HG02884 (cell line): ENCODE measurements around the gene DTNA.
"Not testable (repeated sequence)": the region's sequence is repeated elsewhere in the genome, so short reads cannot be mapped to it uniquely, and the experiment has no call there.

ENCODE experiments used
- ATAC-seq: cut with Tn5 transposase; IDR thresholded peaks from one replicate; pipeline ENCODE4 v1.9.1; 2021; ENCODE audit warnings: mild to moderate bottlenecking, moderate library complexity; ENCODE audit not compliant: unreplicated experiment

Gene DTNA

DNA sequence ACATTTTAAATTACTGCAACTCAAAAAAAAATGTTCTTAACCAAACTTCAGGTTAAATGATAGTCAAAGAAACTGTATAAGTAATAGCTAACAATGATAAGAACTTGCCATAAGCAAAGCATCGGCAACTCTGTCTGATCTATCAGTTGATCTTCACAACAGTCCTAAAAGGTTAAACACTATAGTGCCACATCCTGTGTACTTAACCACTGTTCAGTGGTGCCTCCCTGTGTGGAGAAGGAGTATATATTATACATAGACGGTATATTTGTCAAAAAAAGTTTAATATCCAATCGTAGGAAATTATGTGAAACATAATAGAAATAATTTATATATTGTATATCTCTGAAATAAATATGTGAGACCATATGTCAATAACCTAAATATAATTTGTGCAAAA lies 13.0 kb downstream of the DTNA start:
- ATAC-seq, result no peak

DNA sequence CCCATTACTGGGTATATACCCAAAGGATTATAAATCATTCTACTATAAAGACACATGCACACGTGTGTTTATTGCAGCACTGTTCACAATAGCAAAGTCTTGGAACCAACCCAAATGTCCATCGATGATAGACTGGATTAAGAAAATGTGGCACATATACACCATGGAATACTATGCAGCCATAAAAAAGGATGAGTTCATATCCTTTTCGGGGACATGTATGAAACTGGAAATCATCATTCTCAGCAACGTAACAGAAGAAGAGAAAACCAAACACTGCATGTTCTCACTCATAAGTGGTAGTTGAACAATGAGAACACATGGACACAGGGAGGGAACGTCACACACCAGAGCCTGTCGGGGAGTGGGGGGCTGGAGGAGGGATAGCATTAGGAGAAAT lies 15.6 kb downstream of the DTNA start:
- ATAC-seq, result not testable (repeated sequence)

DNA sequence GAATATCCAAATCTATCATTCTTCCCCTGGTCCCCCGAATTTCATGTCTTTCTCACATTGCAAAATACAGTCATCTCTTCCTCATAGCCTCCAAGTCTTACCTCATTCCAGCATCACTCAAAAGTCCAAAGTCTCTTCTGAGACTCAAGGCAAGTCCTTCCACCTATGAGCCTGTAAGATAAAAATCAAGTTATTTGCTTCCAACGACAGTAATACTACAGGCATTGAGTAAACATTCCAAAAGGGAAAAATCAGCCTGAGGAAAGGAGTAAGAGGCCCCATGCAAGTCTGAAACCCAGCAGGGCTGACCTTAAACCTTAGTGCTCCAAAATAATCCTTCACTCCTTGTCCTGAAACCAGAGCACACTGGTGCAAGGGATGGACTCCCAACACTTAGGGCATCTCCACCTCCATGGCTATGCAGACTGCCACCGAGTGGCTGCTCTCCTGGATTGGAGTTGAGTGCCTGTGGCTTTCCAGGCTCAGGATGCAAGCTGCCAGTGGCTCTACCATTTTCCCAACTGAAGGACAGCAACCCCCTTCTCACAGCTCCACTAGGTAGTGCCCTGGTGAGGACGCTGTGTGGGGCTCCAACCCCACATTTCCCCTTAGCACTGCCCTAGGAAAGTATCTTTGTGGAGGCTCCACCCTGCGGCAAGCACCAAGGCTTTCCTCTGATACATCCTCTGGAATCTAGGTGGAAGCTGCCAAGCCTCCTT lies 16.3 kb downstream of the DTNA start:
- ATAC-seq, result no peak

DNA sequence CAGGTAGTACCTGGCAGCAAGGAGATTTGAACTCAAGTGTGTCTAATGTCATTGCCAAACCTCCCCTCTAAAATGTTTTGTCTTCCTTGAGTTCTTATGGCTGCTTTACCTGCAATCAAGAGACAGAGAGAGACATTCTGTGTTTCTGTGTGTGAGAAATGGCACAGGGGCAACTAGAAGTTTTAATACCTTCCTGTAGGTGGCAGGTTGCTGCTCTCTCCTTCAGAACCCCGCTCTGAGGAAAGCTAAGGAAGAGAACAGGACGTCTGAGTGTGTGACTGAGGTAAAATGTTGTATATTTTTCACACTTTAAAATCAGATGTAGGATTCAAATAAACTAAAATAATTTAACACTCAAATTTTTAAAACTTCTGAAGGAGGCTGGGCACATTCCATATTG lies 19.2 kb downstream of the DTNA start:
- ATAC-seq, result peak; percentile 81

DNA sequence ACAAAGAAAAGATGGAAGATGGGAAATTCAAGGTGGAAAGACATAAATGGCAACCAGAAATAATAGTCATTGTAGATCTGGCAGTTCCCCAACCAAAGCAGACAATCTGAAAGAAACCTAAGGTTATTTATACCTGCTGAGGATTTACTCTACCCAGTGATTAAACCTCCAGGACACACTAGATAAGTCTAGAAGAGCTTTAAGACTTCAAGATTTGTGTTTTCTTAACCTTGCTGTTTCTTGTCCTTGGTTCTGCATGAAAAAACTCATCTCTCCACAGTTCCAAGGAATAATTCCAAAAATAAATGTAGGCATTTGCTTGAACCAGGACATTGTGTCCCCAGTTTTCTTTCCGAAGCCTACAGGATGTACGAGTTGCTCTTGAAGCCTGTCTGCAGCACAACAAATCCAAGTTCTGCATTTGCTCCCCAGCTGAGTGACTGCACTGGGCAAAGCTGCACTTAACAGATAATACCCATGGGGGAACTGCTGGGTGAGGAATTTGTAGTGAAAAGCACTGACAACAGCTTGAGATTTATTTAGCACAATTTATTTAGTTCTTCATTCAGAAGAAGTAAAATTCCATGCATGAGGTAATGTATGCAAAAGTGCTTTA lies 19.8 kb downstream of the DTNA start:
- no peak for ATAC-seq

DNA sequence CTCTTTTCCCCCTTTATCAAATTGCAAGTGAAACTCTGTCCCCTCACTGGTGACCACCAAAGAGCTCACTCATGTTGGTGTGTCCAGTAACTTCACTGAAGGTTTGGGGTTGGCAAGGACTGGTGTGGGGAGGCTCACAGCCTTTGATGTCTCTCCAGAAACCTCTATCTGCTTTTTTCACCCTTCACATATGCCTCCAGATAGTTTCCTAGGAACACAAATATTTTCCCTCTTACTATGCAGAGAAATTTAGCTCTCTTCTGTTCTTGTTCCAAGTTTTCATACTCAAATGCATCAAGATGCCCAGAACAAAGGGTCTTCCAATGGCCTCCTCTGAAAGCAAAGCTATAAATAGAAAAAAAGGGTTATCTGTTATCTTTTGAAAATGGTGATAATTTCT lies 20.7 kb downstream of the DTNA start:
- ATAC-seq, result no peak

DNA sequence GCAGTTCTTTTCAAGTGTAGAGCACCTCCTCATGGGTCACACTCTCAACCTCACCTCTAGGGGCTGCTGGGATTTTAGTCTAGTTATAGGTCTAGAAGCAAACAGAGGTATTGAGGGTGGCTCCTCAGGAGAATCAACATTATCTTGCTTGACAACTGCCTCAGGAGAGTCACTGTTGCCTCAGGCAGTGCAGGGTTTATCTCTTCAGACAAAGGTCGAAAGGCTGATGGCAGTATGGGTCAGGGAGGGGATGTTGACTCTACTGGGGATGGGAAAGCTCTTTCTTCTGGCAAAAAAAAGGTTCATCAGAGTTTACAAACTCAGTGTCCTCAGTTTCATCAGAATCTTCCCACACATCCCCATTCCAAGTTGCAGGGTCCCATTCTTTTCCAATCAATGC lies 24.0 kb downstream of the DTNA start:
- no peak for ATAC-seq

DNA sequence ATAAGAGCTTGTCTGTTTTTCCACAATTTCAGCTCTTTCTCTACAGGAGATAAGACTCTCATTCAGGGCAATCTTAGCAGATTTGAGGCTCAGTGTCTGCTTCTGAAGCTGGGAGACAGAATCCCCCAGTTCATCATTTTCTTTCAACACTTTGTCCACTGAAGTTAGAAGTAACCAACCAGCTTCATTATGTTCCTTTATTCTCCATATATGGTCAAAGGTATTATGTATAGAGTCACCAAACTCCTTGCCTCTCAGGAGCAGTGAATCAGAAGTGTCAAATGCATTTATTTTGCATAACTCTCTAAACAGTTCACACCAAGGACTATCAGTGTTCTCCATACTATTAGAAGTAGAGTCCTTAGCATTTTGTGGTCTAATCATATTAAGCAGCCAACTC lies 24.4 kb downstream of the DTNA start:
- not testable (repeated sequence) for ATAC-seq

DNA sequence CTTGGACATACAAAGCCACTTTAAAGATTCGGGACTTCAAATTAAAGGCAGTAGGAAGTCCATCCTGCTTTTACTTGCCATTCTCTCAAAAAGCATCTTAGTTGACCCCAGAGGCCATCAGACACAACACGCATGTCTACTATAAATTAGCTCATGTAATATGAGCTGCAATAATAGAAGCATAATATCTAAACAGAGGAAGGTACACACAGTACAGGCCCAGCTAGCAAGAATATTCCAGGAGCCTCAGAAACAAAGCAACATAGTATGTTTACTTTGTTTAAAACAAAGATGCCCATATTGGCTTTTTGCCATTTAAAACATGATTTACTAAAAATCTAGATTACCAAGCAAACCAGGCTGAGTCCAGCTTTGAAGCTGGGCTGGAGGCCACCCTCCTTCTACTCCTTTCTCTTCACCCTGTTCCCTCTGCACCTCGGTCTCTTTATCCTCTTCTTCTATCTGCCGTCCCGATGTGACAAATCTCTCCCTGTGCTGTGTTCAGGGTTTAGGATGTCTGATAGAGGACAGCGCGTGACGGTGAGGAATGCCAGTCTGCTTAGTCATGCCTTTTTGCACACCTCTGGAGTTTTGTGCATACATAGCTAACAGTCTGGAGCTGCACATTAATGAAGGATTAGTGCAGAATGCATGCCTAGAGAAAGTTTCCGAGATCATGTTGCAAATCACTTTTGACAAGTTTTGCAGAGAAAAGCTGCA lies 28.2 kb downstream of the DTNA start:
- no peak for ATAC-seq

DNA sequence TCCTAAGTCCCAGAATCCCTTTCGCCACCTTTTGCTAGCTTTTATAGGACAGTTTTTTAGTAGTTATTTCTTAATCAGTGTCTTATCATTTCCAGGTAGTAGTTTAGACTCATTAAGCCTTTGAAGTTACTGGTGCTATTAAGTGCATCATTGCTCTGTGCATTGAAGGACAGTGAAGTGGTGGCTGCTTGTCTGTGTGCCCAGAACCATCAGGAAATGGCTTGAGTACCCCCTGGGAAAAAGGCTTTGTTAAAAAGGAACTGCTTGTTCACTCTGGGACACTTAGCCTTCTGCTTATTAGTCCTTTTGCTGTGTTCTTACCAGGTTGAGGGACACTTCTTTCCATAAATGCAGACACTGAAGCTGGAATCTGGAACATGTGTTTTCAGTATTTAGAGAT lies 30.0 kb downstream of the DTNA start:
- no peak for ATAC-seq

DNA sequence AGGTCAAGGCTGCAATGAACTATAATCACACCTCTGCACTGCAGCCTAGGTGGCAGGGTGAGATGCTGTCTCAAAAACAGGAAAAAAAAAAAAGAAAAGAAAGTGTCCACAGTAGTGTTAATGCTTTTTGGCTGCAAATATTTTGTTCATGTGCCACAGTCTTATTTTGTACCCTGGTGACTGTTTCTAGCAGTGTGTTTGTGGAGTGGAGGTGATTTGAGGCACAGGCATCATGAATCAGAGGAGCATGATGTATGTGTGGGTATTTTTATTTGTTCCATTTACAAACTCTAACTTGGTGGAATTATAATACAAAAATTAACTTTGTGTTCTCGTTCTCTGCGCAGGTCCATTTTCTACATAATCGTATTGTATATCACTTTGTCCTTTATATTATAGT lies 30.6 kb downstream of the DTNA start:
- ATAC-seq, result no peak

DNA sequence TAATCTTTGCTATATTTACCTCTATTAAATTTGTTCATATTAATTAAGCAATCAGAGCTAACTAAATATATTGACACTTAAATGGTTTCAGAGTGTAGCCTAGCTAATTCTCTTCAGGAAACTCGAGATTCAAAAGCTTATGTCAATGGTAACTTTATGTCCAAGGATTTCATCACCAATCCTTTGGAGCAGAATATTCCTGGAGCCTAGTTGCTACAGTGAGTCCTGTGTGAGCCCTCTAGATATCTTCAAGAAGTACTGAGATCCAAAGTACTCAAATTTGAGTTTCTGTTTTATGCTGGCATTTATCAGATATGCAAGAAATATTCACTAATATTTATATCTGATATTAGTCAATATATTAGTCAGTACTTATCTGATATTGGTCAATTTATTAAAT lies 31.3 kb downstream of the DTNA start:
- ATAC-seq, result no peak

DNA sequence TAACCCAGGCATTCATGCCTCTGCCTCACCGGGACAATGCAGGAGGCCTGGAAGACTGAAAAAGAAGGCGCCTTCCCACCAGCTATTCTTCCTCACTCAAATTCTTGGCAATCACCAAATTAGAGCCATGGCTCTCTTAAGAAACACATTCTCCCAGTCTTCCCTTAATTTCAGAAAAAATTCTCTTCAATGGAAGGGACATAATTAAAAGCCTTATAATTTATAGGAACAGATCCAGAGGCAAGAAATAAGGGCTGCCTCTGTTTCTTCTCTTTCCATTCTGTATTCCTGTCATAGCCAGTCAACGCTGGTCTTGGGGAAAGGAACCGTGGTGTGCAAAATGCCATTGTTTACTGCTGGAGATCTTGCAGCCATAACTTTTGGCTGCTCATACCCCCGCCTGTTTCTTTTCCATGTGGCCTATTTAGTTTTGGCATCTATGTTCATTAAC lies 32.8 kb downstream of the DTNA start:
- ATAC-seq, result no peak

DNA sequence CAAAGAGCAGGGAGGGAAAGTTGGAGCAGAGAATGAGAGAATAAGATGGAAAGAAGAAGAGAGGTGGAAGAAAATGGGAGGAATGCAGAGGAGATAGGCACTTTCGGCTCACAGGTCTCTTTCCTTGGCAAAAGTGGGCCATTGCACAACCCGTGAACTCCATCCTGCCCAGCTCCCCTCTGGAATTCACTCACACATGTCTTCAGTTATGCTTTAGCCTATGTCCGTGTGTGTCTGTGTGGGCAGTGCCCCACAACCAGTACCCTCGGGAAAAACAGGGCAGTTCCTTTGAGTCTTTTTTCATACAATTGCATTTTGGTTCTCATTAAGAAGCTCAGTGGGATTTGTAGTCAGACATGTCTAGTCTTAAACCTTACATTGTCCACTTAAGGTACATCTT lies 34.5 kb downstream of the DTNA start:
- ATAC-seq, result no peak

DNA sequence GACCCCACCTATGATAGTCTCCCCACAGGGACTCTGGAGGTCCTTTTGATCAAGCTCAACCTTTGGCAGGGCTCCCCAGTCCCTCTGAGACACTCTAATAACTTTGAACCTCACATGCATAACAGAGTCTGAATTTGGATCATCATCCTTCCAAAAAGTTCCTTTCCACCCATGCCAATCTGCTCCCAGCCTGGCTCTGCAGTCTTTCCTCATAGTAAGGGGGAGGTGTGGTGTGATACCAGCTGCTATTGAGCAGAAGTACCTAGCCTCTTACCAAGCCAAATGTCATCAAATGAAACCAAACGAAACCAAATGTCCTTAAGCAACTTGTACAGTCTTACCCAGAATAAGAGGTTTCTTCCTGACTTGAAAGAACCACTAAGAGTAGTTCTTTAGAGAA lies 36.5 kb downstream of the DTNA start:
- no peak for ATAC-seq

DNA sequence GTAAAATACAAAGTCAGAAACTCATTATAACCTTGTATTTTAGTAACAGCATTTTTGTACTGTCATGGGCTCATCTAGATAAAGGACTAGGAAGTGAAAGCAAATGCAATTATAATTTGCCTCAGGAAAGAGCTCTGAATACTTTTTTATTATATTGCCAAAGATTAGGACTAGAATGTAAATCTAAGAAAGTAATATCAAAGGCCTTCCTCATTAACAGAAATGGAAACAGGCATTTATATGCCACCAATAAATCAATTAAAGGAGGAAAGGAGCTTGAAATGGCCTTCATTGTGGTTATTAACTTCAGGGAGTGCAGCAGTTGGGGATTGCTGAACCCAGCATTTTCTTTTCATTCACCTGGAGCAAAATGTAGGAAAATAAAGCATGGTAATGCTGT lies 39.6 kb downstream of the DTNA start:
- no peak for ATAC-seq

DNA sequence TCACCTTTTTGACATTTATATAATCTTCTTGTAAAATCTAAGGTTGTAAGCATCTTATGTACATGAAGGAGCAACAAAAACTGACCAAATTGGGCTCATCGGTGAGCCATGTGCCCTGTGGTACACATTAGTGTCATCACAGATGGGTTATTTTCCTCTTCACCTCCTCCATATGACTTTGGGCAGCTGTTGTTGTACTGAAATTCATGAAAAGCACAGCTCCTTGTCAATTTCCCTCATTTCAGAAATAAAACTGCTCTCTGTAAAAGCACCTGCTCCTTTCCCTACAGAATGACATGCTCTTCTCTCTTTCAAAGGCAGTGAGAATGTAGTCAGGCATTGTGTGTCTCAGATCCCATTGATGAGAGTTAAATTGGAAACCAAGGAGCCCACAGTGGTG lies 42.0 kb downstream of the DTNA start:
- ATAC-seq, result no peak

DNA sequence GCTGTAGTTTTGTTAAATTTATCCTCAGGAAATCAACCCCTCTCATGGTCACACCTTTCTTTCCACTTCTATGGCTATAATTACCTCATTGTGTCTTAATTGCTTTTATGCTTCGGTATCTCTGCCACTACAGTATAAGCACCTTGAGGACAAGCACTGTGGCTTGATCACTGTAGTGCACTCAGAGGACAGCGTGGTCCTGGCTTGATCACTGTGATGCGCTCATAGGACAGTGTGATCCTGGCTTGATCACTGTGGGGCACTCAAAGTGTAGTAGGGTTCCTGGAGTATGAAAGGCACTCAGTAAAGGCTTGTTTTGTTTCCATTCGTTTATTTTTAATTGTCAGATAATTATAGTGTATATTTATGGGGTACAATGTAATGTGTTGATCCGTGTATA lies 44.2 kb downstream of the DTNA start:
- ATAC-seq, result no peak

DNA sequence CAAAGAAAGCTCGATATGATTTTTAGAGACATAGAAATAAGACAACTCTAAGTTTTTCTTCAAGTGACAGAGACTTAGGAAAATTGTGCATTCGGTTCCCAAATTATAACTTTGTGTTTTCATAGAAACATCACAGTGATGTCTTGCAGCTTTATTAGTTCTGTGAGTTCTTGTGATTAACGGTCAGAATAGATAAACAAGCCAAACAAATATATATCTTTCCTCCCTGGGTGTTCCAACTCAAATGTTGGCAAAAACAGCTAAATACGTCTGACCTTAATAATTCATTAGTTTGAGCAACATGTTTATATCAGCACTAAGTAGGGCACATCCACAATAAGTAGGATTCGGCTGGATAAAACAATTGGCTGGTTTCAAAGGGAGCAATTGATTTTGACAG lies 47.6 kb downstream of the DTNA start:
- ATAC-seq, result no peak

DNA sequence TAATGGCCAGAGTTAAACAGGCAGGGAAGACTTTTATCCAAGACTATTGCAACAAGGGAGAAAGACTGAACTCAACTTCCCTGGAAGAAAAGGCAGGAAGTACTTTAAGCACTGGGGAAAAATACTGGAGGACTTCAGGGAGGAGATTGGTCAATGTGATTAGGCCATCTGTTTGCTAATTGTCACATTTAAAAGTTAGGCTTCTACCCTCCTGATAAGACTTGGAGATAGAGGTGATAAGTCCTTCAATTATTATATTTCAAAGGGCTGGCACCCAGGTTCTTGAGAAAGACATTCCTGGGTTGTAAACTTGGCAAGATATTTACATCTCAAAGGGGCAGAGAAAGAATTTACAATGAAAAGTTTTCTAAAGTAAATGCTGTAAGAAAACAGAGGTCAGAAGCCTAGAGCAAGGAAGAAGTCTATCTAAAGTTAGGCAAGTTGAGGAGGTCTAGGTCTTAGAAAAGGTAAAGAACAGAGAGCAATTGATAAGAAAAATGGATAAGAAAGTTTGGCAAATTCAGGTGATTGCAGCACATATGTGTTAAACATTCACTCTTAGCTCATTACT lies 48.4 kb downstream of the DTNA start:
- no peak for ATAC-seq

DNA sequence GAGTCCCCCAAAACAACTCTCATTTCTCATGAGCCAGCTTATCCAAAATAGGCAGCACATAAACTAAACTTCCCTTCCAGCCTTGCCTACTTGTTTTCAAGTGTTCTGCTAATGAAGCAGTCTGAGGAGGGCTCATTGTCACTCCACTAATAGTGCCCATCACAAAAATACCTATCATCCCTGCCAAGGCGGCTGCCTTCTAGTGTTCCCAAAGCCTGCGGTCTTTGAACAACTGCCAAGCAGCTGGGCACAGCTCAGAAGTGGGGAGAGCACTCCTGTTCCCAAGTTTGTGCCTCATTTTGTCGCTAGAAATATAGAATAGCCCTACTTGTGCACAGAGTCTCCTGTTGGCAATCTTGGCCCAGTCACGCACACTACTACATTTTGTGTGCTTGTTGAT lies 50.3 kb downstream of the DTNA start:
- ATAC-seq, result no peak

DNA sequence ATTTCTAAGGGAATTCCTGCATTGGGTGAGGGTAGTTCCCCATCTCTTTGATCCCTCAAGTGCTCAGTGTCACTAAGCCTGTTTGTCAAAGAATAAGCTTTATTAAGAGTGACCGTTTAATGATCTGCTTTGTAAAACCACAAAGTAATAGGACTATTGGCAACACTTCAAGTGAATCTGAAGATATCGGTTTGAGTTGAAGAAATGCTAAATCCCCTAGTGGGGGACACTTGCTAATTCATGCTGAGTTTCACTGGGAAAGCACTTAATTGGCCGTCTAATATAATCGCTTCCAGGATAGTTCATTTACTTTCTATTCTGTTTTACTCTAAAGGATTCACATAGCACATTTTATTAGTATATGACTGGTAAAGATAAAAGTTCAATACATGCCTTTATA lies 54.4 kb downstream of the DTNA start:
- ATAC-seq, result no peak
